ENCODE data around the gene CNTN5. TPM values are rescaled to one million over a fixed set of nuclear protein-coding genes. Genes with fewer than 3 reads are reported as not detected.

The CNTN5 gene
- total and polyA plus RNA-seq, 2 donors (not counting 1 experiment from before 2014, with no cell fraction given) = not detected

GRCh38 chr11:99241066-99241465, 220.3 kb downstream of the CNTN5 start:
- no peaks in the 10 kb centered on the region for H3K4me1 Mint-ChIP-seq
- Histone ChIP-seq H3K4me2 (replicated peaks; ENCODE audit: low read depth, low read length, poor library complexity, severe bottlenecking) (no peak overlapping the region), H3K27ac (ENCODE audit: low read length in 2 of 2) (no peak overlapping the region), H3K4me3 (ENCODE audit: control extremely low read depth in 1 of 5, extremely low read depth in 1 of 5, insufficient read depth in 1 of 5, low read depth in 2 of 5, low read length in 4 of 5) (no peak overlapping the region), H3K36me3 (replicated peaks in 1 of 2; ENCODE audit: control extremely low read depth in 1 of 2, control insufficient read depth in 1 of 2, extremely low read depth in 1 of 2, insufficient read depth in 2 of 2, low read length in 1 of 2) (no peaks in the 10 kb centered on the region), H2AFZ (ENCODE audit: insufficient read depth, low read depth, low read length, poor library complexity, severe bottlenecking) (no peak overlapping the region), H3K27me3 (replicated peaks in 1 of 4; ENCODE audit: control extremely low read depth in 1 of 4, control insufficient read depth in 3 of 4, insufficient read depth in 4 of 4, low read length in 3 of 4) (no peaks in the 10 kb centered on the region), H3K4me1 (ENCODE audit: control insufficient read depth in 2 of 2, insufficient read depth in 2 of 2, low read length in 2 of 2) (no peaks in the 10 kb centered on the region), H3K79me2 (ENCODE audit: control insufficient read depth, insufficient read depth, low read length) (no peaks in the 10 kb centered on the region), H3K9me3 (ENCODE audit: control extremely low read depth in 1 of 3, control insufficient read depth in 2 of 3, insufficient read depth in 1 of 3, low read length in 2 of 3) (no peaks in the 10 kb centered on the region), H4K20me1 (ENCODE audit: control insufficient read depth, insufficient read depth, low read length, poor library complexity, severe bottlenecking) (no peaks in the 10 kb centered on the region), H3K9ac (ENCODE audit: low read length) (no peak overlapping the region)
- DNase-seq (no peak), ATAC-seq (ENCODE audit: low read depth) (no peak)
- intact Hi-C loops (cut with micrococcal nuclease) = no loop called here
- no peak overlapping the region for H3K4me3 Mint-ChIP-seq
- ChIA-PET POLR2A (no interaction called here), CTCF (no interaction called here)
- H3K27ac Mint-ChIP-seq = no peak overlapping the region
- WGBS (ENCODE audit: insufficient coverage) = no CpG with 5 or more reads among the region's 2 CpGs
- H3K9me3 Mint-ChIP-seq (ENCODE audit: insufficient read depth) = peaks cover 4% of the 10 kb centered on the region
- TF ChIP-seq EZH2 (IDR thresholded peaks at IDR 0.05; ENCODE audit: borderline replicate concordance, insufficient read depth, low read depth, low read length, poor library complexity, severe bottlenecking) = no peak
- TF ChIP-seq, protein P1, sequence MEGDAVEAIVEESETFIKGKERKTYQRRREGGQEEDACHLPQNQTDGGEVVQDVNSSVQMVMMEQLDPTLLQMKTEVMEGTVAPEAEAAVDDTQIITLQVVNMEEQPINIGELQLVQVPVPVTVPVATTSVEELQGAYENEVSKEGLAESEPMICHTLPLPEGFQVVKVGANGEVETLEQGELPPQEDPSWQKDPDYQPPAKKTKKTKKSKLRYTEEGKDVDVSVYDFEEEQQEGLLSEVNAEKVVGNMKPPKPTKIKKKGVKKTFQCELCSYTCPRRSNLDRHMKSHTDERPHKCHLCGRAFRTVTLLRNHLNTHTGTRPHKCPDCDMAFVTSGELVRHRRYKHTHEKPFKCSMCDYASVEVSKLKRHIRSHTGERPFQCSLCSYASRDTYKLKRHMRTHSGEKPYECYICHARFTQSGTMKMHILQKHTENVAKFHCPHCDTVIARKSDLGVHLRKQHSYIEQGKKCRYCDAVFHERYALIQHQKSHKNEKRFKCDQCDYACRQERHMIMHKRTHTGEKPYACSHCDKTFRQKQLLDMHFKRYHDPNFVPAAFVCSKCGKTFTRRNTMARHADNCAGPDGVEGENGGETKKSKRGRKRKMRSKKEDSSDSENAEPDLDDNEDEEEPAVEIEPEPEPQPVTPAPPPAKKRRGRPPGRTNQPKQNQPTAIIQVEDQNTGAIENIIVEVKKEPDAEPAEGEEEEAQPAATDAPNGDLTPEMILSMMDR (IDR thresholded peaks at IDR 0.05) = no peak
- H3K27me3 Mint-ChIP-seq = no peaks in the 10 kb centered on the region

- TF ChIP-seq EZH2 (IDR thresholded peaks at IDR 0.05; ENCODE audit: borderline replicate concordance, insufficient read depth, low read depth, low read length, poor library complexity, severe bottlenecking) = no peak
- TF ChIP-seq, protein P1 (IDR thresholded peaks at IDR 0.05) = no peak
- H2AFZ ChIP-seq (ENCODE audit: insufficient read depth, low read depth, low read length, poor library complexity, severe bottlenecking) = no peak overlapping the region
- no peaks in the 10 kb centered on the region for H3K4me1 Mint-ChIP-seq
- no peaks in the 10 kb centered on the region for H3K4me1 ChIP-seq (ENCODE audit: control insufficient read depth in 2 of 2, insufficient read depth in 2 of 2, low read length in 2 of 2)
- peaks cover 4% of the 10 kb centered on the region for H3K9me3 Mint-ChIP-seq (ENCODE audit: insufficient read depth)
- H3K4me2 ChIP-seq (replicated peaks; ENCODE audit: low read depth, low read length, poor library complexity, severe bottlenecking) = no peak overlapping the region
- POLR2A ChIA-PET = no interaction called here
- ATAC-seq (ENCODE audit: low read depth) (no peak), DNase-seq (no peak)
- H3K36me3 ChIP-seq (replicated peaks in 1 of 2; ENCODE audit: control extremely low read depth in 1 of 2, control insufficient read depth in 1 of 2, extremely low read depth in 1 of 2, insufficient read depth in 2 of 2, low read length in 1 of 2) = no peaks in the 10 kb centered on the region
- H4K20me1 ChIP-seq (ENCODE audit: control insufficient read depth, insufficient read depth, low read length, poor library complexity, severe bottlenecking) = no peaks in the 10 kb centered on the region
- no peak overlapping the region for H3K4me3 Mint-ChIP-seq
- CTCF ChIA-PET = no interaction called here
- H3K79me2 ChIP-seq (ENCODE audit: control insufficient read depth, insufficient read depth, low read length) = no peaks in the 10 kb centered on the region
- H3K27ac Mint-ChIP-seq = no peak overlapping the region
- H3K9ac ChIP-seq (ENCODE audit: low read length) = no peak overlapping the region
- H3K27me3 ChIP-seq (replicated peaks in 1 of 4; ENCODE audit: control extremely low read depth in 1 of 4, control insufficient read depth in 3 of 4, insufficient read depth in 4 of 4, low read length in 3 of 4) = no peaks in the 10 kb centered on the region
- no CpG with 5 or more reads among the region's 3 CpGs for WGBS (ENCODE audit: insufficient coverage)
- H3K27ac ChIP-seq (ENCODE audit: low read length in 2 of 2) = no peak overlapping the region
- H3K9me3 ChIP-seq (ENCODE audit: control extremely low read depth in 1 of 3, control insufficient read depth in 2 of 3, insufficient read depth in 1 of 3, low read length in 2 of 3) = no peaks in the 10 kb centered on the region
- H3K27me3 Mint-ChIP-seq = no peaks in the 10 kb centered on the region
- no peak overlapping the region for H3K4me3 ChIP-seq (ENCODE audit: control extremely low read depth in 1 of 5, extremely low read depth in 1 of 5, insufficient read depth in 1 of 5, low read depth in 2 of 5, low read length in 4 of 5)
- intact Hi-C loops (cut with micrococcal nuclease) = no loop called here
Observed at GRCh38 chr11:99244613-99245012, 223.9 kb downstream of the CNTN5 start.

Measured in B cell (primary cell).